GM18909 (cell line): ENCODE data around the gene PCDHGA1.
"Not testable (repeated sequence)": the region's sequence is repeated elsewhere in the genome, so short reads cannot be mapped to it uniquely, and the experiment has no call there.

Experiments
- ATAC-seq: cut with Tn5 transposase; IDR thresholded peaks from one replicate; pipeline ENCODE4 v1.9.1; 2021; ENCODE audit warnings: mild to moderate bottlenecking; ENCODE audit not compliant: unreplicated experiment, poor library complexity

The PCDHGA1 gene

GRCh38 chr5:141345327-141345726 lies 15.0 kb downstream of the PCDHGA1 start:
- no peak for ATAC-seq

- ATAC-seq, result not testable (repeated sequence)
Observed at GRCh38 chr5:141346017-141346416, 15.7 kb downstream of the PCDHGA1 start.

DNA sequence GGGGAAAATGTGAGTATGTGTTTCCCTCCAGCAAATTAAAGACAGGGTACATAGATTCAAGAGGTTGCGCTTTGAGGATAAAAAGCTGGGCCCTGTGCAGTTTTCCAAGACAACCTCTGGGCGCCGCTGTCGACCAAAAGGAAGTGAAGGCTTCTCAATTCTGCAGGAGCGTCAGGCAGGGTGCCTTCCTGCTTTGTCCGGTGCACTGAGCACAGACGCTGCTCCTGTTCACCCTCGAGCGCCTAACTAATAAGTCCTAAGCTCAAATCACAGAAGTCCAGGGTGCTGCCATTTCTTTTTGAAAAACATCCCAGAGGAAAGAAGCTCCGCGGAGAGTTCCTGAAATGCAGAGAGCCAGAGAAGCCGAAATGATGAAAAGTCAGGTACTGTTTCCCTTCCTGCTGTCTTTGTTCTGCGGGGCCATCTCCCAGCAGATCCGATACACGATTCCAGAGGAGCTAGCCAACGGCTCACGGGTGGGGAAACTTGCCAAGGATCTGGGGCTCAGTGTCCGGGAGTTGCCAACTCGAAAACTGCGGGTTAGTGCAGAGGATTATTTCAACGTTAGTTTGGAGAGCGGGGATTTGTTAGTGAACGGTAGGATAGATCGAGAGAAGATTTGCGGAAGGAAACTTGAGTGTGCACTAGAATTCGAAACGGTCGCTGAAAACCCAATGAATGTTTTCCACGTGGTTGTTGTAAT lies 19.8 kb downstream of the PCDHGA1 start, which contains the start of gene PCDHGB1:
TSS of gene PCDHGB1 (plus strand) at position 183 of the 703 bp plus-strand sequence. CDS start at position 345, 162 bp downstream.
- ATAC-seq, result peak; percentile 54

DNA sequence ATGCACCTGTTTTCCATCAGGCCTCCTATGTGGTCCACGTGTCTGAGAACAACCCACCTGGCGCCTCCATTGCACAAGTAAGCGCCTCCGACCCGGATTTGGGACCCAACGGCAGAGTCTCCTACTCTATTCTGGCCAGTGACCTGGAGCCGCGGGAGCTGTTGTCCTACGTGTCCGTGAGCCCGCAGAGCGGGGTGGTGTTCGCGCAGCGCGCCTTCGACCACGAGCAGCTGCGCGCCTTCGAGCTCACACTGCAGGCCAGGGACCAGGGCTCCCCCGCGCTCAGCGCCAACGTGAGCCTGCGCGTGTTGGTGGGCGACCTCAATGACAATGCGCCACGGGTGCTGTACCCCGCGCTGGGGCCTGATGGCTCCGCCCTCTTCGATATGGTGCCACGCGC lies 21.3 kb downstream of the PCDHGA1 start:
- no peak for ATAC-seq

- no peak for ATAC-seq
Observed at GRCh38 chr5:141354900-141355469, 24.7 kb downstream of the PCDHGA1 start, which contains the start of gene PCDHGA4. Gene PCDHGA4, plus strand, starts transcription at chr5:141355021. Its CDS starts 87 bp downstream, at chr5:141355108.

- ATAC-seq, result no peak
Observed at GRCh38 chr5:141355641-141356040, 25.3 kb downstream of the PCDHGA1 start.

DNA sequence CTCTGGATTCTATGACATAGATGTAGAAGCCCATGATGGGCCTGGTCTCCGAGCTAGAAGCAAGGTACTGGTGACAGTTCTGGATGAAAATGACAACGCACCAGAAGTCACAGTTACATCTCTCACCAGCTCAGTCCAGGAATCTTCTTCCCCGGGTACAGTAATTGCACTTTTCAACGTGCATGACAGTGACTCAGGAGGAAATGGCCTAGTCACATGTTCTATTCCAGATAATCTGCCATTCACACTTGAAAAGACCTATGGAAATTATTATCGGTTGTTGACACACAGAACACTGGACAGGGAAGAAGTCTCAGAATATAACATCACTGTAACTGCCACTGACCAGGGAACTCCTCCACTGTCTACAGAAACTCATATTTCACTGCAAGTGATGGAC lies 25.8 kb downstream of the PCDHGA1 start:
- ATAC-seq, result no peak

DNA sequence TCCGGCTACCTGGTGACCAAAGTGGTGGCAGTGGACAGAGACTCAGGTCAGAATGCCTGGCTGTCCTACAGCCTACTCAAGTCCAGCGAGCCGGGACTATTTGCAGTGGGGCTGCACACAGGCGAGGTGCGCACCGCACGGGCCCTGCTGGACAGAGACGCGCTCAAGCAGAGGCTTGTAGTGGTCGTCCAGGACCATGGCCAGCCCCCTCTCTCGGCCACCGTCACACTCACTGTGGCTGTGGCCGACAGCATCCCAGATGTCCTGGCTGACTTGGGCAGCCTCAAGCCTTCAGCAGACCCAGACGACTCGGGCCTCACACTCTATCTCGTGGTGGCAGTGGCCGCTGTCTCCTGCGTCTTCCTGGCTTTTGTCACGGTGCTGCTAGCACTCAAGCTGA lies 26.6 kb downstream of the PCDHGA1 start:
- no peak for ATAC-seq

DNA sequence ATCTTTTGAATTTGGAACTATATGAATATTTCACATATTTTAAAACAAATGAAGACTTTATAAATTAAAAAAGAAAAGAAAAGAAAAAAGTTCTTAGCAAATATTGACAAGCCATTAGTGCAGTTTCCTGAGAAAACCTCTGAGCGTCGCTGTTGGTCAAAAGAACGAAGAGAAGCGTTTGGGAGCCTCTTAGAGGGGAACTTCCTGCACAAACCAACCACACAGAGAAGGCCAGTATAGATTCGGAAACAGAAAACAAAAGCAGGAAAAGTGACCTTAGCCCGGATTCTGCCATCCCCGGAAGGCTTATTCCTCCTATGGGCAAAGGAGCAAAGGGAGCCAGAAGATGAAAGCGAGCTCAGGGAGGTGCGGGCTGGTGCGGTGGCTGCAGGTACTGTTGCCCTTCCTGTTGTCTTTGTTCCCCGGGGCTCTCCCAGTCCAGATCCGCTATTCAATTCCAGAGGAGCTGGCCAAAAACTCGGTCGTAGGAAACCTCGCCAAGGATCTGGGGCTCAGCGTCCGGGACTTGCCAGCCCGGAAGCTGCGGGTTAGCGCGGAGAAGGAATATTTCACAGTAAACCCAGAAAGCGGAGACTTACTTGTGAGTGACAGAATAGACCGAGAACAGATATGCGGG lies 29.6 kb downstream of the PCDHGA1 start, which contains the start of gene PCDHGB2:
TSS of gene PCDHGB2 (plus strand) at position 205 of the 637 bp plus-strand sequence. CDS start at position 347, 142 bp downstream.
- ATAC-seq, result peak; percentile 72

GRCh38 chr5:141360685-141361084 lies 30.4 kb downstream of the PCDHGA1 start:
- no peak for ATAC-seq

DNA sequence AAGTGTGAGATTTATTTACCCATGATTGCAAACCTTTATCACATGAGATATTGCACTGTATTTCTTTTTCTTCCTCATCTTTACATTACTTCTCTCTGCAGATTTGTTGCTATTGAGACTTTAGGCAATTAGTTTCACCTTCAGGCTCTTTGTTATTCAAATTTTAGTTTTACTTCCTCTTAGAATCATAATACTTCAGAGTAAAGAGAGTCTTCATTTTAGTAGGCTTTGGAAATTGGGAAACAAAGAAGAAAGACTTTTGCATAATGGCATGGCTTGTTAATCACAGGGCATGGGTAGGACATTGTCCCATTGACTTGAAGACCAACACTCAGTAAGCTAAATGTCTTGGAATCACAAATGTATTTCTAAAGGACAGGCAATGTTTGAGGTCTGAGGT lies 32.4 kb downstream of the PCDHGA1 start:
- ATAC-seq, result no peak

DNA sequence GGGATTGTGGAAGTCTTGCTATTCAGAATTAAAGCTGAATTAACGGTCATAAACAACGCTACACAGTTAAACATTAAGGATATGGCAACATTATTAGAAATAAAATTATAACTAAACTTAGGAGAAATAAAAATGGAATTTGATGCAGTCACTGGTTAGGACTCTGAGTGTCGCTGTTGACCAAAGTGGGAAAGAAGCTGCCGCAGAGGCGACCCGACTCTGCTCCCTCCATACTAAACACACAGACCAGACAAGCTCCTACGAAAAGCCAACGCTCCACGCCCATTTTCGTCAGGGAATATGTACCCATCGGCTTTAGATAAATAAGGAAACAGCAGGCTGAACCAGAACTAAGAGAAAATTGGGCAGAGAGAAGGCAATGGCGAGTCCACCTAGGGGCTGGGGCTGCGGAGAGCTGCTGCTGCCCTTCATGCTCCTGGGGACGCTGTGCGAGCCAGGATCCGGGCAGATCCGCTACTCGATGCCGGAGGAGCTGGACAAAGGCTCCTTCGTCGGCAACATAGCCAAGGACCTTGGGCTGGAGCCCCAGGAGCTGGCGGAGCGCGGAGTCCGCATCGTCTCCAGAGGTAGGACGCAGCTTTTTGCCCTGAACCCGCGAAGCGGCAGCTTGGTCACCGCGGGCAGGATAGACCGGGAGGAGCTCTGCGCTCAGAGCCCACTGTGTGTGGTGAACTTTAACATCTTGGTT lies 33.8 kb downstream of the PCDHGA1 start, which contains the start of gene PCDHGA5:
TSS of gene PCDHGA5 (plus strand) at position 211 of the 709 bp plus-strand sequence. CDS start at position 380, 169 bp downstream.
- no peak for ATAC-seq

- ATAC-seq, result no peak
Observed at GRCh38 chr5:141366016-141366896, 35.9 kb downstream of the PCDHGA1 start.

DNA sequence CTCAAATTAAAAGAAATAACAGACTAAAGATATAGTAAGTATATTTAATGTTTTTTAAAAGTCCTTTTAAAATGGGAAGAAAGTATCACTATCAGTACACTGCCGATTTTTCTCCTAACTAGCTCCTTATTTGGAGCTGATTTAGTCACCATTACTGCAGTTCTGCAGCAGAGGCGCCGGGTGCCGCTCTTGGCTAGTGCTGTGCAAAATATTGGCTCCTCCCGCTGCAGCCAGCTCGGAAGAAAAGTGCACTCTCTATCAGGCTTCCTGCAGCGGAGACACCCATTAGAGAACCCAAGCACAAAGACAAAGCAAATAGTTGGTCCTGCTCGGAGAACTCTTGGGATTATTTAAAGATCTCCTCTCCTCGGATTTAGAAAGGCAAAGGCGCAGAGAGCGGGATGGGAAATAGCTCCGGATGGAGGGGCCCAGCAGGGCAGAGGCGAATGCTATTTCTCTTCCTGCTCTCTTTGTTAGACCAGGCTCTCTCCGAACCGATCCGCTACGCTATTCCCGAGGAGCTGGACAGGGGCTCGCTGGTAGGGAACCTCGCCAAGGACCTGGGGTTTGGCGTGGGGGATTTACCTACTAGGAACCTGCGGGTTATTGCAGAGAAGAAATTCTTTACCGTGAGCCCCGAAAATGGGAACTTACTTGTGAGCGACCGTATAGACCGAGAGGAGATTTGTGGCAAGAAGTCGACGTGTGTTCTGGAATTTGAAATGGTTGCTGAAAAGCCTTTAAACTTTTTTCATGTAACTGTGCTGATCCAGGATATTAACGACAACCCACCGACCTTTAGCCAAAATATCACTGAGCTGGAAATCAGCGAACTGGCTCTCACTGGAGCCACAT lies 39.9 kb downstream of the PCDHGA1 start, which contains the start of gene PCDHGB3:
TSS of gene PCDHGB3 (plus strand) at position 249 of the 855 bp plus-strand sequence. CDS start at position 402, 153 bp downstream.
- ATAC-seq, result peak; percentile 98

DNA sequence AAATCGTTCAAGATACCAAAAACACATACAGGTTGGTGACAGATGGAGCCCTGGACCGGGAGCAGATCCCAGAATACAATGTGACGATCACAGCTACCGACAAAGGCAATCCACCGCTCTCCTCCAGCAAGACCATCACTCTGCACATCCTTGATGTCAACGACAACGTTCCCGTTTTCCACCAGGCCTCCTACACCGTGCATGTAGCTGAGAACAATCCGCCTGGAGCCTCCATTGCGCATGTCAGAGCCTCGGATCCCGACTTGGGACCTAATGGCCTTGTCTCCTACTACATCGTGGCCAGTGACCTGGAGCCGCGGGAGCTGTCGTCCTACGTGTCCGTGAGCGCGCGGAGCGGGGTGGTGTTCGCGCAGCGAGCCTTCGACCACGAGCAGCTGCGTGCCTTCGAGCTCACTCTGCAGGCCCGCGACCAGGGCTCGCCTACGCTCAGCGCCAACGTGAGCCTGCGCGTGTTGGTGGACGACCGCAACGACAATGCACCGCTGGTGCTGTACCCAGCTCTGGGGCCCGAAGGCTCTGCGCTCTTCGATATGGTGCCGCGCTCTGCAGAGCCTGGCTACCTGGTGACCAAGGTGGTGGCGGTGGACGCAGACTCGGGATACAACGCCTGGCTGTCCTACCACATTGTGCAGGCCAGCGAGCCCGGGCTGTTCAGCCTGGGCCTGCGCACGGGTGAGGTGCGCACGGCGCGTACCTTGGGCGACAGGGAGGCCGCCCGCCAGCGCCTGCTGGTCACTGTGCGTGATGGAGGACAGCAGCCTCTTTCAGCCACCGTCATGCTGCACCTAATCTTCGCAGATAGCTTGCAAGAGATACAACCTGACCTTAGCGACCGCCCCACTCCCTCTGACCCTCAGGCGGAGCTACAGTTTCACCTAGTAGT lies 41.5 kb downstream of the PCDHGA1 start:
- ATAC-seq, result no peak

- ATAC-seq, result no peak
Observed at GRCh38 chr5:141373673-141374317, 43.5 kb downstream of the PCDHGA1 start, which contains the start of gene PCDHGA6. Gene PCDHGA6, plus strand, starts transcription at chr5:141373891. Its CDS starts 193 bp downstream, at chr5:141374084.

DNA sequence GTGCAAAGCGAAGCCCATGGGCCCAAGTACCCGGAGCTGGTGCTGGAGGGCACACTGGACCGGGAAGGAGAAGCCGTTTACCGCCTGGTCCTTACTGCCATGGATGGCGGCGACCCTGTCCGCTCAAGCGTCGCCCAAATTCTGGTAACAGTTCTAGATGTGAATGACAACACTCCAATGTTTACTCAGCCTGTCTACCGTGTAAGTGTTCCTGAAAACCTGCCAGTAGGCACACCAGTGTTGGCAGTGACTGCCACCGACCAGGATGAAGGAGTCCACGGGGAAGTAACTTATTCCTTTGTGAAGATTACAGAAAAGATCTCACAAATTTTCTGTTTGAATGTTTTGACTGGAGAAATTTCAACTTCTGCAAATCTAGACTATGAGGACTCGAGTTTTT lies 44.3 kb downstream of the PCDHGA1 start:
- no peak for ATAC-seq
